OCI-LY7 (cell line): ENCODE measurements around the gene SECISBP2L. TPM values are rescaled to one million over a fixed set of nuclear protein-coding genes. Genes with fewer than 3 reads are reported as not detected.

Source experiments
- BruUV-seq: library from RNA; stranded (reverse); fragments of 400-500 nt; replicated peaks from 2 replicates; lab custom pipeline; 2021; lab: Mats Ljungman, UMichigan
- CTCF ChIA-PET: fragments of 300-600 bp; sonication (Branson Sonifier 250); formaldehyde crosslinking; loops from one replicate; lab custom pipeline; 2022; ENCODE audit warnings: antibody characterized with exemption; ENCODE audit not compliant: unreplicated experiment; lab: Charles Lee
- POLR2A ChIA-PET: fragments of 300-600 bp; sonication (Branson Sonifier 250); formaldehyde crosslinking; loops from one replicate; lab custom pipeline; 2022; ENCODE audit warnings: antibody characterized with exemption; lab: Charles Lee
- DNase-seq: peaks from one replicate; pipeline ENCODE4 v3.0.0-alpha.2; 2015; ENCODE audit warnings: low spot score
- H2AFZ ChIP-seq: fragments of 200-600 bp; sonication (generic), shearing (Covaris generic); 2 replicates; pipeline ENCODE4 v1.6.1; 2014; ENCODE audit warnings: mild to moderate bottlenecking, antibody characterized with exemption, low read length, moderate library complexity
- H3K27ac ChIP-seq: fragments of 200-600 bp; sonication (generic); 2 replicates; pipeline ENCODE4 v1.5.1; 2014; ENCODE audit warnings: mixed run types, low read depth, mild to moderate bottlenecking, moderate library complexity, low read length, inconsistent platforms; ENCODE audit not compliant: poor library complexity, severe bottlenecking
- H3K36me3 ChIP-seq: fragments of 200-600 bp; sonication (generic); 2 replicates; pipeline ENCODE4 v1.6.1; 2014; ENCODE audit warnings: mild to moderate bottlenecking, antibody characterized with exemption, low read length, moderate library complexity, mixed read lengths; ENCODE audit not compliant: insufficient read depth
- H3K4me1 ChIP-seq: fragments of 200-600 bp; sonication (generic); 2 replicates; pipeline ENCODE4 v1.5.1; 2014; ENCODE audit warnings: mild to moderate bottlenecking, low read length; ENCODE audit not compliant: insufficient read depth, poor library complexity, severe bottlenecking
- H3K4me2 ChIP-seq: fragments of 200-600 bp; sonication (generic); 2 replicates; pipeline ENCODE4 v1.6.1; 2014; ENCODE audit warnings: mild to moderate bottlenecking, low read length
- H3K4me3 ChIP-seq: fragments of 200-600 bp; sonication (generic); 2 replicates; pipeline ENCODE4 v1.5.1; 2014; ENCODE audit warnings: mild to moderate bottlenecking, low read depth, low read length; ENCODE audit not compliant: poor library complexity, severe bottlenecking
- H3K79me2 ChIP-seq: fragments of 200-600 bp; sonication (generic); 2 replicates; pipeline ENCODE4 v1.6.1; 2016; ENCODE audit warnings: low read depth, mild to moderate bottlenecking, low read length, moderate library complexity, mixed read lengths; ENCODE audit not compliant: insufficient read depth
- H3K9me2 ChIP-seq: fragments of 200-600 bp; sonication (generic); 2 replicates; pipeline ENCODE4 v1.6.1; 2016; ENCODE audit warnings: mild to moderate bottlenecking, low read length, mixed read lengths; ENCODE audit not compliant: insufficient read depth
- H3K9me3 ChIP-seq: fragments of 200-600 bp; sonication (generic); 2 replicates; pipeline ENCODE4 v1.6.1; 2014; ENCODE audit warnings: mild to moderate bottlenecking, mixed run types, low read length, mixed read lengths
- H4K20me1 ChIP-seq: fragments of 200-600 bp; sonication (generic); 2 replicates; pipeline ENCODE4 v1.6.1; 2014; ENCODE audit warnings: mild to moderate bottlenecking, antibody characterized with exemption, low read length, moderate library complexity, mixed read lengths; ENCODE audit not compliant: insufficient read depth
- EZH2phosphoT487 ChIP-seq: fragments of 200-600 bp; sonication (generic); IDR thresholded peaks from 2 replicates; pipeline ENCODE4 v1.6.1; 2018; ENCODE audit warnings: low read depth, borderline replicate concordance, mild to moderate bottlenecking, mixed run types, antibody characterized with exemption, low read length, moderate library complexity, mixed read lengths
- intact Hi-C: fragments of 100-400 bp; cut with micrococcal nuclease; formaldehyde crosslinking; loops from one replicate; pipeline ENCODE4 v1.10.0; 2022; ENCODE audit not compliant: unreplicated experiment
- total RNA-seq, 2 experiments: library from RNA; depleted of rRNA in 1 of 2; stranded (reverse); fragments of >200 nt in 1 of 2; shearing (Covaris generic) in 1 of 2; gene quantifications; 2 replicates each; pipeline ENCODE4 v1.2.3, GENCODE V29; 2014 to 2022
- TF ChIP-seq, protein P1 (sequence below): fragments of 200-600 bp; sonication (generic); conservative IDR thresholded peaks from 2 replicates; pipeline ENCODE4 v1.5.1; 2014; ENCODE audit warnings: mild to moderate bottlenecking, antibody characterized with exemption, low read length, moderate library complexity, mixed read lengths

Gene SECISBP2L
- total RNA-seq, 2 experiments from 2014 or later: 15.4 to 26.3 TPM

DNA sequence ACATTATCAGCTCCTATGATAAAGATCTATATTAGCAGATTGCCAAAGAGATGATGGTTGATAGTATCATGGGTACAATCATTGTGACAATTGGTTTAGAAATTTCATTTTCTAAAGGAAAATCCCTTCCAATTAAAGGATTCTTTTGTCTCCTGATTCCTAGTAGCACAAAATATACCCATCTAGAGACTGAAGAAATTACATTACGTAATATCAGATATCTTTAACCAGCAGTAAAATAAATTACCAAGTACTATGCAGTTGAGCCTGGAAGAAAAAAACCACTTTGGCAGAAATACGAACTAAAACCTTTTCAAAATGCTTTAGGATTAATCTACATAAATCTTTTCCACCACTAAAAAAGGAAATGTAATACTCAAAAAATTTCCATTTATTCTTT is 46.9 kb downstream of the SECISBP2L start:
- ChIA-PET POLR2A (interaction anchor here (0.5 kb wide), 1 partner anchor 14 kb away, joined by 6 read pairs; no protein-coding TSS in a partner anchor), CTCF (no interaction called here)
- Histone ChIP-seq H3K9me2 (no peaks in the 10 kb centered on the region), H3K36me3 (peaks cover 49% of the 10 kb centered on the region), H2AFZ (no peak overlapping the region), H3K27ac (no peak overlapping the region), H3K4me1 (no peaks in the 10 kb centered on the region), H4K20me1 (no peaks in the 10 kb centered on the region), H3K4me2 (no peak overlapping the region), H3K79me2 (no peaks in the 10 kb centered on the region), H3K9me3 (no peaks in the 10 kb centered on the region), H3K4me3 (no peak overlapping the region)
- intact Hi-C loops: no loop called here
- TF ChIP-seq, protein P1, sequence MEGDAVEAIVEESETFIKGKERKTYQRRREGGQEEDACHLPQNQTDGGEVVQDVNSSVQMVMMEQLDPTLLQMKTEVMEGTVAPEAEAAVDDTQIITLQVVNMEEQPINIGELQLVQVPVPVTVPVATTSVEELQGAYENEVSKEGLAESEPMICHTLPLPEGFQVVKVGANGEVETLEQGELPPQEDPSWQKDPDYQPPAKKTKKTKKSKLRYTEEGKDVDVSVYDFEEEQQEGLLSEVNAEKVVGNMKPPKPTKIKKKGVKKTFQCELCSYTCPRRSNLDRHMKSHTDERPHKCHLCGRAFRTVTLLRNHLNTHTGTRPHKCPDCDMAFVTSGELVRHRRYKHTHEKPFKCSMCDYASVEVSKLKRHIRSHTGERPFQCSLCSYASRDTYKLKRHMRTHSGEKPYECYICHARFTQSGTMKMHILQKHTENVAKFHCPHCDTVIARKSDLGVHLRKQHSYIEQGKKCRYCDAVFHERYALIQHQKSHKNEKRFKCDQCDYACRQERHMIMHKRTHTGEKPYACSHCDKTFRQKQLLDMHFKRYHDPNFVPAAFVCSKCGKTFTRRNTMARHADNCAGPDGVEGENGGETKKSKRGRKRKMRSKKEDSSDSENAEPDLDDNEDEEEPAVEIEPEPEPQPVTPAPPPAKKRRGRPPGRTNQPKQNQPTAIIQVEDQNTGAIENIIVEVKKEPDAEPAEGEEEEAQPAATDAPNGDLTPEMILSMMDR: no peak
- TF ChIP-seq EZH2phosphoT487: no peak
- no TSS peak for BruUV-seq
- DNase-seq: no peak

DNA sequence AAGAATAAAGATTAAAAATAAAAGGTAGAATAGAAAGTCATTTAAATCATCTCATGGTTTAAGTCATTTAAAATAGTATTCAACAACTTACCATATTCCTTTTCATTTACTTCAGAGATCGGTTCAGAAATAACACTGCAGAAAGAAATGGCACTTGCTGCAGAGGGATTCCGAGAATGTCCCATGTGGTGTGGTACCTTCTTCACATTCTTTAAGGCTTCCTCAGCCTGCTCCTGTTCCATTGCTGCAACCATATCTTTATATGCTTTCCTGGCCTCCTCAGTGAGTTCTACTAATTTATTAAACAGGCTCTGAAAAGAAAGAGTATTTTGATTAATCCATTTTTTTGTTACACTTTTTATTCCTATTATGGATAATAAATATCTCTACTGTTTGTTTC is 50.0 kb downstream of the SECISBP2L start:
- Histone ChIP-seq H4K20me1 (no peaks in the 10 kb centered on the region), H3K9me2 (no peaks in the 10 kb centered on the region), H3K9me3 (no peaks in the 10 kb centered on the region), H3K4me1 (peaks cover 8% of the 10 kb centered on the region), H2AFZ (no peak overlapping the region), H3K4me2 (no peak overlapping the region), H3K79me2 (no peaks in the 10 kb centered on the region), H3K27ac (no peak overlapping the region), H3K4me3 (no peak overlapping the region), H3K36me3 (peaks cover 73% of the 10 kb centered on the region)
- TF ChIP-seq, protein P1: no peak
- TF ChIP-seq EZH2phosphoT487: no peak
- POLR2A ChIA-PET: no interaction called here
- no peak for DNase-seq
- intact Hi-C loops: no loop called here
- no TSS peak for BruUV-seq
- CTCF ChIA-PET: no interaction called here

DNA sequence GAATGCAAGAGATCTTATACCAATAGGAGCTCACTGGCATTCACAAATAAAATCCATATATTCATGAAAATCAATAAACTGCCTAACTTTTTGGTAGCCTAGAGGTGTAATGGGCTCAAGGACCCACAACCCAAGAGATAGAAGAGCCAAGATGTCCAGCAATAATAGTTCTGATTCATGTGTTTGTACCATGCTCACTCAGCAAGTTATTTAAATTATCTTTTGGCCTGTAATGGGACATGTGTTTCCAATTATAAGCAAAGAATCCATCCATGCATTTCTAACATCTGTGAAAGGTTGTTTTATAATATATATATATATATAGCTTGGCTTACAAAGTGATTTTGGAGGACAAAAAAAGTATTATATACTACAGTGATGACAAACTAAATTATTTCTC is 52.9 kb downstream of the SECISBP2L start:
- ChIA-PET POLR2A (interaction anchor here (0.7 kb wide), 1 partner anchor 896 kb away, joined by 5 read pairs; no protein-coding TSS in a partner anchor), CTCF (no interaction called here)
- H2AFZ ChIP-seq: no peak overlapping the region
- no peaks in the 10 kb centered on the region for H4K20me1 ChIP-seq
- no peaks in the 10 kb centered on the region for H3K9me3 ChIP-seq
- no peak for DNase-seq
- intact Hi-C loops: no loop called here
- H3K79me2 ChIP-seq: no peaks in the 10 kb centered on the region
- no peak overlapping the region for H3K4me3 ChIP-seq
- no peak overlapping the region for H3K27ac ChIP-seq
- TF ChIP-seq, protein P1: no peak
- no peak for TF ChIP-seq EZH2phosphoT487
- no peak overlapping the region for H3K4me2 ChIP-seq
- peaks cover 8% of the 10 kb centered on the region for H3K4me1 ChIP-seq
- no peaks in the 10 kb centered on the region for H3K9me2 ChIP-seq
- BruUV-seq: no TSS peak
- H3K36me3 ChIP-seq: peaks cover 53% of the 10 kb centered on the region
